ENCODE data around the gene MB21D2. TPM values are rescaled to one million over a fixed set of nuclear protein-coding genes. Genes with fewer than 3 reads are reported as not detected.

Gene MB21D2
- total and polyA plus RNA-seq, 2 donors (not counting 1 experiment from before 2014, with no cell fraction given), result 0.03 to 0.20 TPM

- no peak overlapping the region for H3K27ac Mint-ChIP-seq
- CTCF ChIA-PET, result no interaction called here
These were observed 12.9 kb upstream of the MB21D2 start for GRCh38 chr3:192930577-192930976.

More at GRCh38 chr3:192930577-192930976, 12.9 kb upstream of the MB21D2 start:
- WGBS (ENCODE audit: insufficient coverage), result 100% methylated on average over 1 of the region's 1 CpG
- no peaks in the 10 kb centered on the region for H3K27me3 ChIP-seq (replicated peaks in 1 of 4; ENCODE audit: control extremely low read depth in 1 of 4, control insufficient read depth in 3 of 4, insufficient read depth in 4 of 4, low read length in 3 of 4)
- H3K4me3 Mint-ChIP-seq, result no peak overlapping the region
- no peak overlapping the region for H3K4me2 ChIP-seq (replicated peaks; ENCODE audit: low read depth, low read length, poor library complexity, severe bottlenecking)
- no peaks in the 10 kb centered on the region for H3K27me3 Mint-ChIP-seq
- DNase-seq (no peak), ATAC-seq (ENCODE audit: low read depth) (no peak)
- no peaks in the 10 kb centered on the region for H3K36me3 ChIP-seq (replicated peaks in 1 of 2; ENCODE audit: control extremely low read depth in 1 of 2, control insufficient read depth in 1 of 2, extremely low read depth in 1 of 2, insufficient read depth in 2 of 2, low read length in 1 of 2)
- no peak overlapping the region for H3K4me3 ChIP-seq (ENCODE audit: control extremely low read depth in 1 of 5, extremely low read depth in 1 of 5, insufficient read depth in 1 of 5, low read depth in 2 of 5, low read length in 4 of 5)
- no peak overlapping the region for H3K9ac ChIP-seq (ENCODE audit: low read length)
- TF ChIP-seq CTCF (IDR thresholded peaks at IDR 0.05) (no peak), EZH2 (IDR thresholded peaks at IDR 0.05; ENCODE audit: borderline replicate concordance, insufficient read depth, low read depth, low read length, poor library complexity, severe bottlenecking) (no peak)
- peaks cover 3% of the 10 kb centered on the region for H3K4me1 Mint-ChIP-seq
- H2AFZ ChIP-seq (ENCODE audit: insufficient read depth, low read depth, low read length, poor library complexity, severe bottlenecking), result no peak overlapping the region
- intact Hi-C loops (cut with micrococcal nuclease), result no loop called here
- no peaks in the 10 kb centered on the region for H3K9me3 Mint-ChIP-seq (ENCODE audit: insufficient read depth)
- POLR2A ChIA-PET, result no interaction called here
- peaks cover 0 to 2% (median 0%) of the 10 kb centered on the region in 3 donors for H3K9me3 ChIP-seq (ENCODE audit: control extremely low read depth in 1 of 3, control insufficient read depth in 2 of 3, insufficient read depth in 1 of 3, low read length in 2 of 3)
- no peaks in the 10 kb centered on the region for H3K79me2 ChIP-seq (ENCODE audit: control insufficient read depth, insufficient read depth, low read length)
- H3K4me1 ChIP-seq (ENCODE audit: control insufficient read depth in 2 of 2, insufficient read depth in 2 of 2, low read length in 2 of 2), result no peaks in the 10 kb centered on the region
- no peak overlapping the region for H3K27ac ChIP-seq (ENCODE audit: low read length in 2 of 2)
- no peaks in the 10 kb centered on the region for H4K20me1 ChIP-seq (ENCODE audit: control insufficient read depth, insufficient read depth, low read length, poor library complexity, severe bottlenecking)

Data from B cell (primary cell).